Brain microvascular endothelial cell (primary cell): ENCODE measurements around the gene HSPA12B.

Experiments used
- DNase-seq: peaks from one replicate; pipeline ENCODE4 v3.0.0-alpha.2; 2020
- H3K27ac ChIP-seq: fragments of 250-450 bp; sonication (Bioruptor Pico); 2 replicates; pipeline ENCODE4 v1.5.1; 2020; ENCODE audit warnings: mild to moderate bottlenecking, moderate library complexity
- H3K27me3 ChIP-seq: fragments of 250-450 bp; sonication (Bioruptor Pico); replicated peaks from 2 replicates; pipeline ENCODE4 v1.5.1; 2020; ENCODE audit warnings: mild to moderate bottlenecking
- H3K36me3 ChIP-seq: fragments of 250-450 bp; sonication (Bioruptor Pico); replicated peaks from 2 replicates; pipeline ENCODE4 v1.5.1; 2020; ENCODE audit warnings: mild to moderate bottlenecking
- H3K4me3 ChIP-seq: 2 replicates; pipeline ENCODE4 v1.5.1; 2011; ENCODE audit warnings: low read depth, mild to moderate bottlenecking, control low read depth, low read length, moderate library complexity
- in situ Hi-C: cut with HindIII; loops from 2 replicates; pipeline ENCODE4 v1.10.0; 2017; ENCODE audit warnings: low sequenced_read_pairs, low pct_ligation_motif_present
- TF ChIP-seq, protein P1 (sequence below): IDR thresholded peaks from 2 replicates; pipeline ENCODE4 v1.5.1; 2011; ENCODE audit warnings: low read depth, mild to moderate bottlenecking, moderate library complexity, low read length, control low read depth, inconsistent platforms; ENCODE audit errors: missing control alignments

Gene HSPA12B

GRCh38 chr20:3733119-3733995 lies 872 bp downstream of the HSPA12B start:
- in situ Hi-C loops = no loop called here
- no peak for DNase-seq
- H3K27ac ChIP-seq = no peak overlapping the region
- H3K27me3 ChIP-seq = peaks cover 11% of the 10 kb centered on the region
- no peaks in the 10 kb centered on the region for H3K36me3 ChIP-seq
- TF ChIP-seq, protein P1, sequence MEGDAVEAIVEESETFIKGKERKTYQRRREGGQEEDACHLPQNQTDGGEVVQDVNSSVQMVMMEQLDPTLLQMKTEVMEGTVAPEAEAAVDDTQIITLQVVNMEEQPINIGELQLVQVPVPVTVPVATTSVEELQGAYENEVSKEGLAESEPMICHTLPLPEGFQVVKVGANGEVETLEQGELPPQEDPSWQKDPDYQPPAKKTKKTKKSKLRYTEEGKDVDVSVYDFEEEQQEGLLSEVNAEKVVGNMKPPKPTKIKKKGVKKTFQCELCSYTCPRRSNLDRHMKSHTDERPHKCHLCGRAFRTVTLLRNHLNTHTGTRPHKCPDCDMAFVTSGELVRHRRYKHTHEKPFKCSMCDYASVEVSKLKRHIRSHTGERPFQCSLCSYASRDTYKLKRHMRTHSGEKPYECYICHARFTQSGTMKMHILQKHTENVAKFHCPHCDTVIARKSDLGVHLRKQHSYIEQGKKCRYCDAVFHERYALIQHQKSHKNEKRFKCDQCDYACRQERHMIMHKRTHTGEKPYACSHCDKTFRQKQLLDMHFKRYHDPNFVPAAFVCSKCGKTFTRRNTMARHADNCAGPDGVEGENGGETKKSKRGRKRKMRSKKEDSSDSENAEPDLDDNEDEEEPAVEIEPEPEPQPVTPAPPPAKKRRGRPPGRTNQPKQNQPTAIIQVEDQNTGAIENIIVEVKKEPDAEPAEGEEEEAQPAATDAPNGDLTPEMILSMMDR = no peak
- no peak overlapping the region for H3K4me3 ChIP-seq

GRCh38 chr20:3734111-3734843 lies 1.8 kb downstream of the HSPA12B start:
- DNase-seq = no peak
- H3K27ac ChIP-seq = no peak overlapping the region
- peaks cover 9% of the 10 kb centered on the region for H3K27me3 ChIP-seq
- TF ChIP-seq, protein P1 = no peak
- H3K4me3 ChIP-seq = no peak overlapping the region
- H3K36me3 ChIP-seq = no peaks in the 10 kb centered on the region
- in situ Hi-C loops = no loop called here

DNA sequence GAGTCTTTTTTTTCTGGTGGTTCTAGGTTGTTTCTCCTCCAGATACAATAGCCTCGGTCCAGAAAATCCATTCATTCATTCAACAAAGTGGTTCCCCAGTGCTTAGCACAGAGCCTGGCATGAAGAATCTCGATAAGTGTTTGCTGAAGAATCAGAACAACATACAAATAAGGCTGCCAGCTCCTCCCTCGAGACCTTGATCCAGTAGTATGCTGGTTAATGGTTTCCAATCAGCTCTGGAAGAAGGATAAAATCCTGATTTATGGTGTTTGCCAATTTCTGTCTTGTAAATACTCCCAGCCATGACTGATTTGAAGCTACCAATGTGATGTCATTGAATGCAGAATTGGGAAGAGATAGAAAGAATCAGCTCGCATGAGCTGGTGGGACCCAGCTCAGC lies 3.3 kb downstream of the HSPA12B start:
- Histone ChIP-seq H3K4me3 (no peak overlapping the region), H3K27ac (no peak overlapping the region), H3K27me3 (peaks cover 9% of the 10 kb centered on the region), H3K36me3 (no peaks in the 10 kb centered on the region)
- TF ChIP-seq, protein P1 = no peak
- in situ Hi-C loops = no loop called here
- DNase-seq = no peak

DNA sequence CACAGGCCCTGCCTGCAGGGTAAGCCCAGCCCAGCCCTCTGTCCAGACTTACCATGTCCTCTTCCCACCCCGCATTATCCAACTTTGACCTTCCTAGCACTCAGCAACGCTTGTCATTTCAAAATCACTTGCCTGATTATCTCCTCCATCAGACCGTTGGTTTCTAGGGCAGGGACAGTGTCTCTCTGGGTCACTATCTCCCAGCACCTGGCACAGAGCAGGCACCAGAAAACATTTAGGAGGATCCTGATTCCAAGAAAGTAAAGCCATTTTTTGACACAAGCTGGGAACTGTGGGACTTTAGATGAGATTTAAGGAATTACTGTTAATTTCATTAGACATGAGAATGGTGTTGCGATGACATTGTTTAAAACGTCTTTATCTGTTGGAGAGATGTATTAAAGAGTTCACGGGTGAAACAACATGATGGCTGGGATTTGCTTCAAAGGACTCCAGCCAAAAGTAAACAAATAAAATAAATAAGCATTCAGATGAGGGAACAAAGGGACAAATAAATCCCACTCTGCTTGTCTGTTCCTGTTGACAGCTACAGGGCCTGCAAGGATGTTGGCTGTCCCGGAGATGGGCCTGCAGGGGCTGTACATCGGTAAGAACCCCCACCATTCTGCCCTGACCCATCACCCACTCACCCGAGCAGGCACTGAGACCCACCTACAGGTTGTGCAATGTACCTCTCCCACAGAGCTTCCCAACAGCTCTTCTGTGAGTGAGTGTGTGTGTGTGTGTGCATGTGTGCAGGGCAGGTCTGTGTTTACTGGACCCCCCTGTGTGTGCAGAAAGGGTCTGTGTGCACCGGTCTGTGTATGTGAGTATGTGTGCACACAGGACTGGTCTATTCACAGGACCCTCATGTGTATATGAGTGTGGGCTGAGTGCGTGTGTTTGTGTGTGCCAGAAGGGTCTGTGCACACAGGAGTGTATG lies 5.9 kb downstream of the HSPA12B start:
- Histone ChIP-seq H3K36me3 (no peaks in the 10 kb centered on the region), H3K27ac (no peak overlapping the region), H3K4me3 (no peak overlapping the region), H3K27me3 (no peaks in the 10 kb centered on the region)
- TF ChIP-seq, protein P1 = no peak
- no peak for DNase-seq
- in situ Hi-C loops = no loop called here

GRCh38 chr20:3739054-3739925 lies 6.8 kb downstream of the HSPA12B start:
- Histone ChIP-seq H3K27me3 (no peaks in the 10 kb centered on the region), H3K36me3 (no peaks in the 10 kb centered on the region), H3K4me3 (no peak overlapping the region), H3K27ac (no peak overlapping the region)
- TF ChIP-seq, protein P1 = no peak
- in situ Hi-C loops = no loop called here
- DNase-seq = no peak
